Hepatocyte (in vitro differentiated cells): ENCODE measurements around the gene RNF121. TPM values are rescaled to one million over a fixed set of nuclear protein-coding genes. Genes with fewer than 3 reads are reported as not detected.

ENCODE experiments used
- DNase-seq: peaks from one replicate; pipeline ENCODE4 v3.0.0-alpha.2; 2016; ENCODE audit warnings: low spot score
- H2AFZ ChIP-seq: fragments of 200-600 bp; sonication (generic); 2 replicates; pipeline ENCODE4 v1.6.0; 2016; ENCODE audit warnings: antibody characterized with exemption, mild to moderate bottlenecking
- H3K27ac ChIP-seq: fragments of 200-600 bp; sonication (generic); 2 replicates; pipeline ENCODE4 v1.5.1; 2016; ENCODE audit warnings: mild to moderate bottlenecking
- H3K27me3 ChIP-seq: fragments of 200-600 bp; sonication (generic); 2 replicates; pipeline ENCODE4 v1.6.1; 2016
- H3K36me3 ChIP-seq: fragments of 200-600 bp; sonication (generic); replicated peaks from 2 replicates; pipeline ENCODE4 v1.5.1; 2016; ENCODE audit warnings: low read depth; ENCODE audit not compliant: insufficient read depth
- H3K4me1 ChIP-seq: fragments of 200-600 bp; sonication (generic); 2 replicates; pipeline ENCODE4 v1.5.1; 2016; ENCODE audit warnings: mild to moderate bottlenecking, moderate library complexity; ENCODE audit not compliant: insufficient read depth
- H3K4me2 ChIP-seq: fragments of 200-600 bp; sonication (generic); 2 replicates; pipeline ENCODE4 v1.6.0; 2016
- H3K4me3 ChIP-seq: fragments of 200-600 bp; sonication (generic); 2 replicates; pipeline ENCODE4 v1.5.1; 2016; ENCODE audit warnings: mild to moderate bottlenecking
- H3K79me2 ChIP-seq: fragments of 200-600 bp; sonication (generic); 2 replicates; pipeline ENCODE4 v1.6.0; 2017; ENCODE audit warnings: mild to moderate bottlenecking
- H3K9me2 ChIP-seq: fragments of 200-600 bp; sonication (generic); replicated peaks from 2 replicates; pipeline ENCODE4 v1.6.0; 2017; ENCODE audit warnings: mild to moderate bottlenecking; ENCODE audit not compliant: insufficient read depth
- H3K9me3 ChIP-seq: fragments of 200-600 bp; sonication (generic); 2 replicates; pipeline ENCODE4 v1.5.1; 2016; ENCODE audit warnings: low read depth, mild to moderate bottlenecking
- H4K20me1 ChIP-seq: fragments of 200-600 bp; sonication (generic); 2 replicates; pipeline ENCODE4 v1.6.0; 2016; ENCODE audit warnings: mild to moderate bottlenecking; ENCODE audit not compliant: insufficient read depth, poor library complexity, severe bottlenecking
- CTCF ChIP-seq: fragments of 200-600 bp; sonication (generic); IDR thresholded peaks from 2 replicates; pipeline ENCODE4 v1.5.1; 2016; ENCODE audit warnings: antibody characterized with exemption, mild to moderate bottlenecking; ENCODE audit not compliant: poor library complexity
- EZH2 ChIP-seq: fragments of 200-600 bp; sonication (generic); IDR thresholded peaks from 2 replicates; pipeline ENCODE4 v1.6.1; 2016; ENCODE audit warnings: antibody characterized with exemption, mild to moderate bottlenecking, borderline replicate concordance
- EZH2phosphoT487 ChIP-seq: fragments of 200-600 bp; sonication (generic); IDR thresholded peaks from one replicate; pipeline ENCODE4 v1.6.1; 2018; ENCODE audit warnings: antibody characterized with exemption, mild to moderate bottlenecking, low read depth, moderate library complexity; ENCODE audit not compliant: unreplicated experiment, severe bottlenecking
- WGBS: methylation state at CpG from one replicate; pipeline ENCODE4 v1.1.6; 2016; ENCODE audit warnings: low lambda C conversion rate; ENCODE audit errors: missing lambda C conversion rate; 5-methylcytosine and 5-hydroxymethylcytosine counted together
- polyA plus RNA-seq: library from polyadenylated mRNA; unstranded; fragments of >200 nt; fragmentation: Nextera tagmentation; extraction: Ambion mirVana; gene quantifications from 2 replicates; pipeline ENCODE4 v1.2.1, GENCODE V29; 2016
- total RNA-seq: library from RNA; depleted of rRNA; stranded (reverse); fragments of >200 nt; gene quantifications from 2 replicates; pipeline ENCODE4 v1.2.3, GENCODE V29; 2014

Gene RNF121
- total and polyA plus RNA-seq, 2 experiments from 2014 or later: 26.5 to 29.4 TPM

GRCh38 chr11:71998649-71999310 lies 69.9 kb downstream of the RNF121 start, which contains the start of gene IL18BP:
IL18BP (plus strand) TSS chr11:71998909; CDS start chr11:71999985, 1,076 bp downstream.
- no peak within 1 kb of the TSS for H3K4me3 ChIP-seq
- H3K9me3 ChIP-seq: no peaks in the 10 kb centered on the region
- no peak within 1 kb of the TSS for H2AFZ ChIP-seq
- no peaks in the 10 kb centered on the region for H3K79me2 ChIP-seq
- no peak within 1 kb of the TSS for H3K4me2 ChIP-seq
- 95% methylated on average over 11 of the region's 11 CpGs for WGBS
- H3K4me1 ChIP-seq: no peaks in the 10 kb centered on the region
- no peaks in the 10 kb centered on the region for H3K27me3 ChIP-seq
- DNase-seq: no peak
- no peaks in the 10 kb centered on the region for H4K20me1 ChIP-seq
- no peaks in the 10 kb centered on the region for H3K36me3 ChIP-seq
- H3K27ac ChIP-seq: no peak within 1 kb of the TSS
- no peak for TF ChIP-seq CTCF
- TF ChIP-seq EZH2: no peak
- no peak for TF ChIP-seq EZH2phosphoT487
- no peaks in the 10 kb centered on the region for H3K9me2 ChIP-seq

- DNase-seq: no peak
- 45% methylated on average over 2 of the region's 2 CpGs for WGBS
- Histone ChIP-seq H3K4me2 (no peak overlapping the region), H3K9me3 (no peaks in the 10 kb centered on the region), H2AFZ (no peak overlapping the region), H3K36me3 (no peaks in the 10 kb centered on the region), H3K27ac (no peak overlapping the region), H4K20me1 (no peaks in the 10 kb centered on the region), H3K79me2 (no peaks in the 10 kb centered on the region), H3K27me3 (no peaks in the 10 kb centered on the region), H3K9me2 (no peaks in the 10 kb centered on the region), H3K4me3 (no peak overlapping the region), H3K4me1 (no peaks in the 10 kb centered on the region)
- TF ChIP-seq EZH2phosphoT487 (no peak), CTCF (no peak), EZH2 (no peak)
Observed at GRCh38 chr11:71999362-71999761, 70.5 kb downstream of the RNF121 start.

GRCh38 chr11:71999798-72000197 lies 71.0 kb downstream of the RNF121 start:
- no peak for DNase-seq
- Histone ChIP-seq H3K4me1 (no peaks in the 10 kb centered on the region), H3K4me3 (no peak overlapping the region), H3K9me3 (no peaks in the 10 kb centered on the region), H4K20me1 (no peaks in the 10 kb centered on the region), H3K27me3 (no peaks in the 10 kb centered on the region), H3K79me2 (no peaks in the 10 kb centered on the region), H3K27ac (no peak overlapping the region), H3K4me2 (no peak overlapping the region), H2AFZ (no peak overlapping the region), H3K9me2 (no peaks in the 10 kb centered on the region), H3K36me3 (no peaks in the 10 kb centered on the region)
- TF ChIP-seq EZH2 (no peak), EZH2phosphoT487 (no peak), CTCF (no peak)
- WGBS: 76% methylated on average over 8 of the region's 8 CpGs
